HG02798 (cell line): ENCODE measurements around the gene CCR3.
A peak's percentile ranks its signal among the peaks of the same experiment; 100 is the strongest.

Experiments used
- ATAC-seq: cut with Tn5 transposase; IDR thresholded peaks from one replicate; pipeline ENCODE4 v1.9.1; 2021; ENCODE audit warnings: mild to moderate bottlenecking; ENCODE audit not compliant: unreplicated experiment, poor library complexity

Gene CCR3

GRCh38 chr3:46270474-46270873, 28.2 kb downstream of the CCR3 start:
- ATAC-seq: no peak

GRCh38 chr3:46271209-46271745, 29.0 kb downstream of the CCR3 start:
- no peak for ATAC-seq

GRCh38 chr3:46272028-46272451, 29.8 kb downstream of the CCR3 start:
- ATAC-seq: no peak

- ATAC-seq: peak; percentile 81
These were observed 34.3 kb downstream of the CCR3 start for GRCh38 chr3:46276497-46277099.

- no peak for ATAC-seq
These were observed 35.2 kb downstream of the CCR3 start for GRCh38 chr3:46277476-46277875.

- ATAC-seq: no peak
These were observed 36.8 kb downstream of the CCR3 start for GRCh38 chr3:46278816-46279672.

- ATAC-seq: no peak
These were observed 38.0 kb downstream of the CCR3 start for GRCh38 chr3:46280105-46280797.

- ATAC-seq: no peak
These were observed 39.3 kb downstream of the CCR3 start for GRCh38 chr3:46281551-46281950.

- no peak for ATAC-seq
These were observed 39.8 kb downstream of the CCR3 start for GRCh38 chr3:46282041-46282440.

GRCh38 chr3:46282696-46283095, 40.4 kb downstream of the CCR3 start:
- no peak for ATAC-seq

GRCh38 chr3:46283881-46284450, 41.7 kb downstream of the CCR3 start:
- no peak for ATAC-seq

GRCh38 chr3:46284981-46285683, 42.9 kb downstream of the CCR3 start:
- no peak for ATAC-seq

- ATAC-seq: no peak
These were observed 43.8 kb downstream of the CCR3 start for GRCh38 chr3:46285931-46286619.

- no peak for ATAC-seq
These were observed 44.8 kb downstream of the CCR3 start for GRCh38 chr3:46286947-46287565.

- ATAC-seq: no peak
These were observed 47.3 kb downstream of the CCR3 start for GRCh38 chr3:46289551-46289950.

GRCh38 chr3:46289966-46290365, 47.7 kb downstream of the CCR3 start:
- ATAC-seq: no peak

GRCh38 chr3:46291046-46291445, 48.8 kb downstream of the CCR3 start:
- ATAC-seq: no peak

GRCh38 chr3:46293035-46293724, 50.9 kb downstream of the CCR3 start:
- ATAC-seq: no peak
